Gastrocnemius medialis (tissue), 4 donors: Measurements from ENCODE around the gene GRM4. TPM values are rescaled to one million over a fixed set of nuclear protein-coding genes. Genes with fewer than 3 reads are reported as not detected.

Source experiments
- ATAC-seq, 2 donors: fragments of 150-250 bp; one replicate each; pipeline ENCODE4 v1.9.1; 2016
- DNase-seq, 2 donors: peaks; one replicate each; pipeline ENCODE4 v3.0.0-alpha.2; 2019
- H3K27ac ChIP-seq, 4 donors: fragments of 200-600 bp; sonication (generic); 1 replicate in 1 of 4; 2 replicates in 3 of 4; pipeline ENCODE4 v1.5.1; 2016 to 2018; ENCODE audit warnings: mild to moderate bottlenecking in 2 of 4, moderate library complexity in 1 of 4
- H3K27me3 ChIP-seq, 3 donors: fragments of 200-600 bp; sonication (generic) in 2 of 3; 1 replicate in 1 of 3; 2 replicates in 2 of 3; pipeline versions ENCODE4 v1.5.1 to v1.6.0; 2016 to 2019; ENCODE audit warnings: mild to moderate bottlenecking in 1 of 3, moderate library complexity in 1 of 3
- H3K36me3 ChIP-seq, 2 donors: fragments of 200-600 bp; sonication (generic) in 1 of 2; one replicate each; pipeline ENCODE4 v1.5.1; 2017 to 2018
- H3K4me1 ChIP-seq, 2 donors: fragments of 200-600 bp; sonication (generic) in 1 of 2; one replicate each; pipeline ENCODE4 v1.5.1; 2016 to 2017; ENCODE audit warnings: mild to moderate bottlenecking in 2 of 2
- H3K4me3 ChIP-seq, 4 donors: fragments of 200-600 bp; sonication (generic) in 3 of 4; 1 replicate in 1 of 4; 2 replicates in 3 of 4; pipeline ENCODE4 v1.5.1; 2016 to 2019; ENCODE audit warnings: mild to moderate bottlenecking in 2 of 4
- H3K9me3 ChIP-seq, 3 donors: fragments of 200-600 bp; sonication (generic) in 2 of 3; 1 replicate in 1 of 3; 2 replicates in 2 of 3; pipeline ENCODE4 v1.5.1; 2016 to 2019
- POLR2A ChIP-seq, 2 donors: fragments of 450-650 bp; IDR thresholded peaks; one replicate each; pipeline ENCODE4 v1.6.1; 2017; ENCODE audit warnings: antibody characterized with exemption in 2 of 2, mild to moderate bottlenecking in 2 of 2, moderate library complexity in 2 of 2
- in situ Hi-C, 4 donors: fragments of 200-750 bp; cut with MboI; loops; one replicate each; pipeline versions ENCODE4 v1.15.0 to v1.8.0; 2017; ENCODE audit warnings: low sequenced_read_pairs in 4 of 4
- intact Hi-C: fragments of 100-400 bp; cut with DNase I; formaldehyde crosslinking; loops from one replicate; pipeline ENCODE4 v1.15.1; 2023; ENCODE audit warnings: low total_unique reads
- total RNA-seq, 4 donors: library from RNA; depleted of rRNA; stranded (reverse); fragments of >200 nt; gene quantifications; one replicate each; pipeline versions ENCODE4 v1.1.0 to v1.2.3, GENCODE V29; 2016
- TF ChIP-seq, protein P1 (sequence below), 5 experiments: fragments of 450-650 bp in 3 of 5; fragments of 200-600 bp in 2 of 5; sonication (generic) in 2 of 5; IDR thresholded peaks in 4 of 5; conservative IDR thresholded peaks in 1 of 5; 1 replicate in 4 of 5; 2 replicates in 1 of 5; pipeline ENCODE4 v1.5.1; 2016 to 2019; ENCODE audit warnings: antibody characterized with exemption in 5 of 5, mild to moderate bottlenecking in 3 of 5, moderate library complexity in 3 of 5

The GRM4 gene
- total RNA-seq, 4 donors from 2014 or later, result 0.03 TPM; not detected in 3

DNA sequence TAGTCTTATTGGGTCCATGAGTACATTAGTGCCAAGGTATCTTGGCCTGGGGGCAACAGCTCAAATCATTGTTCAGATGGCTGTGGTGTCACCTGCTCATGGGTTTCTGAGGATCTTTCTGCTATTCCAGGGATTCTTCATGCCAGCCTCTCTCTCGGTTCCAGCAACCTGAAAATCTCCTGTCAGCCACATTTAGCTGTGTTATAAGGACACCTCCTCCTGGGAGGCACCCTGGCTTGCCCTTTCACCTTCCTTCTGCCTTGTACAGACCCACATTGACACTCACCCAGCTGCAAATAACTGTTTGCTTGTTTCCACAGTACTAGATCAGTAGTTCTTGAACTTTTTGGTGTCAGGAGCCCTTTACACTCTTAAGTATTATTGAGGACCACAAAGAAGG is 159.9 kb downstream of the GRM4 start:
- DNase-seq (no peak), ATAC-seq (no peak)
- Histone ChIP-seq H3K27me3 (no peaks in the 10 kb centered on the region), H3K4me1 (no peaks in the 10 kb centered on the region), H3K4me3 (no peak overlapping the region), H3K9me3 (no peaks in the 10 kb centered on the region), H3K36me3 (no peaks in the 10 kb centered on the region), H3K27ac (no peak overlapping the region)
- in situ Hi-C loops (no loop called here), intact Hi-C loops (no loop called here)
- TF ChIP-seq, protein P1, sequence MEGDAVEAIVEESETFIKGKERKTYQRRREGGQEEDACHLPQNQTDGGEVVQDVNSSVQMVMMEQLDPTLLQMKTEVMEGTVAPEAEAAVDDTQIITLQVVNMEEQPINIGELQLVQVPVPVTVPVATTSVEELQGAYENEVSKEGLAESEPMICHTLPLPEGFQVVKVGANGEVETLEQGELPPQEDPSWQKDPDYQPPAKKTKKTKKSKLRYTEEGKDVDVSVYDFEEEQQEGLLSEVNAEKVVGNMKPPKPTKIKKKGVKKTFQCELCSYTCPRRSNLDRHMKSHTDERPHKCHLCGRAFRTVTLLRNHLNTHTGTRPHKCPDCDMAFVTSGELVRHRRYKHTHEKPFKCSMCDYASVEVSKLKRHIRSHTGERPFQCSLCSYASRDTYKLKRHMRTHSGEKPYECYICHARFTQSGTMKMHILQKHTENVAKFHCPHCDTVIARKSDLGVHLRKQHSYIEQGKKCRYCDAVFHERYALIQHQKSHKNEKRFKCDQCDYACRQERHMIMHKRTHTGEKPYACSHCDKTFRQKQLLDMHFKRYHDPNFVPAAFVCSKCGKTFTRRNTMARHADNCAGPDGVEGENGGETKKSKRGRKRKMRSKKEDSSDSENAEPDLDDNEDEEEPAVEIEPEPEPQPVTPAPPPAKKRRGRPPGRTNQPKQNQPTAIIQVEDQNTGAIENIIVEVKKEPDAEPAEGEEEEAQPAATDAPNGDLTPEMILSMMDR (IDR thresholded peaks at IDR 0.05 in 4 of 5, conservative IDR thresholded peaks at IDR 0.05 in 1 of 5), result no peak
- no peak for TF ChIP-seq POLR2A (IDR thresholded peaks at IDR 0.05)

DNA sequence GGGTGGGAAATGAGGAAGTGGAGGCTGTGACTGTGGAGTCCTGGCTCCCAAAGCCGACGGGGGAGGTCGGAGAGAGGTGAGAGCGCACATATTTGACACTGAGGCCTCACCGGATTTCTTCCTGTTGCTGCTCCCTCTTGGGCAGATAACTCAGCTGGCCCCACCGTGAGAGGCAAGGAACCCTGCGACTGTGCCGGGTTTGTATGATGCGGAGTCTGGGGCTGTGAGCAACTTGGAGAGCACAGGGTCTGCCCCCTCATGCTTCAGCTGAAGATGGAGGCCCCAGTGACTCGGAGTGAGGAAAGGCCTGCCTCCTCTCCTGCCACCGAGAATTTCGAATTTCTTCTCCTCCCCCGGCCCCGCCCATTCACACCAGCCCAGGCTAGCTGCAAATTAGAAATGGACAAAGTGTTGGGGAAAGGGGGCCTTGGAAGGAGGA is 160.6 kb downstream of the GRM4 start:
- Histone ChIP-seq H3K36me3 (no peaks in the 10 kb centered on the region), H3K9me3 (no peaks in the 10 kb centered on the region), H3K4me3 (no peak overlapping the region), H3K27ac (no peak overlapping the region), H3K4me1 (no peaks in the 10 kb centered on the region), H3K27me3 (no peaks in the 10 kb centered on the region)
- ATAC-seq (no peak), DNase-seq (no peak)
- in situ Hi-C loops, result no loop called here
- TF ChIP-seq POLR2A (IDR thresholded peaks at IDR 0.05), result no peak
- TF ChIP-seq, protein P1 (IDR thresholded peaks at IDR 0.05 in 4 of 5, conservative IDR thresholded peaks at IDR 0.05 in 1 of 5), result no peak
- intact Hi-C loops, result no loop called here

DNA sequence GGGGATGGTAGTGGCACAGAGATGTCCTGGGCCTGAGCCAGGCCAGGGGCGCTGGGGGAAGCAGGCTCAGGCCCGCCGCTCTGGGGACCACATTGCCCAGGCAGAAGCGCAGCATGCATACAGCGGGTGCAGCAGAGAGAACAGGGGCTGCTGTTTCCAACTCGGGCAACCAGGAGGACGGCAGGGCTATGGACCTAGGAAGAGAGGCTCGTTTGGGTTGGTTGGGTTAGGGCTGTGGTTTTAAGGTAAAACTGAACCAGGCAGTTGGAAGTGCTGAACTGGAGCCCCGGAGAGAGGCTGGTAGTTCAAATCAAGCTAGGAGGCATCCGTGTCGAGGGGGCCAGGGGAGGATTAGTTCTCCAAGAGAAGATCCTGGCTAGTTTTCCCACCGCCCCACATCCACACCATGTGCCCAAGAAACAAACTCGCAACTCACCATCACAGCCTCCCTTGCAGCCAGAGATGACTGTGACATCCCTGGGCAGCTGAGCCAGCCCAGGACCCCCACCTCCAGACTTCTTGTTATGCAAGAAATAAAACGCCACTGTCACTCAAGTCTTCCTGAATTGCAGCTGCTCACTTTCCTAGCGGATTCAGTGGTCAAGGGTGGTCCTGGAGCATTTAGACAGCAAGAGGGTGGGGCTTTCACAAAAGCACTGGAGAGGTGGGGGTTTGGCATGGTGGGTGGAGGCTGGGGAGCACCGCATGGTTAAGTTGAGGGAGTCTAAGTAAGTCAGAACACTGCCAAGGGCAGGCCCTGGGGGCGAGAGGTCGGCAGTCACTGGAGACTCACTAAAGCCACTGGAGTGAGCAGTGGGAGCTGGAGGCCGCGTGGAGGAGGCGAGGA is 161.2 kb downstream of the GRM4 start:
- no peaks in the 10 kb centered on the region for H3K9me3 ChIP-seq
- no peaks in the 10 kb centered on the region for H3K36me3 ChIP-seq
- intact Hi-C loops (no loop called here), in situ Hi-C loops (no loop called here)
- H3K27me3 ChIP-seq, result no peaks in the 10 kb centered on the region
- no peak overlapping the region for H3K27ac ChIP-seq
- no peaks in the 10 kb centered on the region for H3K4me1 ChIP-seq
- no peak overlapping the region for H3K4me3 ChIP-seq
- DNase-seq (no peak), ATAC-seq (no peak)
- no peak for TF ChIP-seq POLR2A (IDR thresholded peaks at IDR 0.05)
- TF ChIP-seq, protein P1 (IDR thresholded peaks at IDR 0.05 in 4 of 5, conservative IDR thresholded peaks at IDR 0.05 in 1 of 5), result no peak

DNA sequence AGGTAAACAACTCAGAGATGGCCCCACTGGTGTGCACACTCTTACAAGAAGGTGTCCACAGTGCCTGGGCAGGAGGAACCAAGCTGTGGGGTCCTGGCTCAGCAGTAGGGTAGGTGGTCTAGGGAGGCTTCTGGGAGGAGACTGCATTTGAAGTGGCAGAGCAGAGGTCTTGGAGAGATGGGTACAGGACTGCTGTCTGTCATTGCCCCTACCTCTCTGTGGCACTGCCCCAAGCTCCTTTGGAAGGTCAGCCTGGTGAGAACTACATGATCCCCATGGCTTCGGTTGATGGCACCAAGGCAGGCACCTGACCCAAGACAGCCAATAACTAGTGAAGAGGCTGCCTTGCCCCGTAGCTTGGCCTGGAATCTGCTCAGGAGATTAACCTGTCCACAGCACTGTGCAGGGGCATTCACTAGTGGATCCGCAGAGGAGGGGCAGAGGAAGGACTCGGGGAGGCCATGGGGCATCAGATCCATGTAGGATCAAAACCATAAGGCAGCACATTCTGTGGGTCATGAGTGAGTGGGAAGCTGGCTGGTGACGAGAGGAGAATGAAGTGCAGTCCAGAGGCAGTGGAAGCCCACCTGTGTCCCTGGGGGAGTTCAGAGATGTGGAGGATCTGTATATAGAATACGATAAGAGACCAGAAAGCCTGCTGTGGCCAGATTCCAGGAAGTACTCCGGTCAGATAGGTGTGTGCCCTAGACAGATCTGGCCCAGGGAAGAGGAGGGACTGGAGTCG is 162.0 kb downstream of the GRM4 start:
- DNase-seq, result no peak
- H3K27ac ChIP-seq, result no peak overlapping the region
- intact Hi-C loops, result no loop called here
- no peaks in the 10 kb centered on the region for H3K27me3 ChIP-seq
- in situ Hi-C loops, result no loop called here
- H3K4me3 ChIP-seq, result no peak overlapping the region
- no peak for ATAC-seq
- no peaks in the 10 kb centered on the region for H3K36me3 ChIP-seq
- TF ChIP-seq POLR2A (IDR thresholded peaks at IDR 0.05), result no peak
- TF ChIP-seq, protein P1 (IDR thresholded peaks at IDR 0.05 in 4 of 5, conservative IDR thresholded peaks at IDR 0.05 in 1 of 5), result no peak
- no peaks in the 10 kb centered on the region for H3K9me3 ChIP-seq
- no peaks in the 10 kb centered on the region for H3K4me1 ChIP-seq
